NCI-H748 treated with DMSO at 0.1 percent for 48 hours (cell line): Measurements from ENCODE around the gene PANX2.
A peak's percentile ranks its signal among the peaks of the same experiment; 100 is the strongest.

Experiments used
- DNase-seq: peaks from one replicate; lab custom pipeline; 2025; lab: John Stamatoyannopoulos, UW

The PANX2 gene

DNA sequence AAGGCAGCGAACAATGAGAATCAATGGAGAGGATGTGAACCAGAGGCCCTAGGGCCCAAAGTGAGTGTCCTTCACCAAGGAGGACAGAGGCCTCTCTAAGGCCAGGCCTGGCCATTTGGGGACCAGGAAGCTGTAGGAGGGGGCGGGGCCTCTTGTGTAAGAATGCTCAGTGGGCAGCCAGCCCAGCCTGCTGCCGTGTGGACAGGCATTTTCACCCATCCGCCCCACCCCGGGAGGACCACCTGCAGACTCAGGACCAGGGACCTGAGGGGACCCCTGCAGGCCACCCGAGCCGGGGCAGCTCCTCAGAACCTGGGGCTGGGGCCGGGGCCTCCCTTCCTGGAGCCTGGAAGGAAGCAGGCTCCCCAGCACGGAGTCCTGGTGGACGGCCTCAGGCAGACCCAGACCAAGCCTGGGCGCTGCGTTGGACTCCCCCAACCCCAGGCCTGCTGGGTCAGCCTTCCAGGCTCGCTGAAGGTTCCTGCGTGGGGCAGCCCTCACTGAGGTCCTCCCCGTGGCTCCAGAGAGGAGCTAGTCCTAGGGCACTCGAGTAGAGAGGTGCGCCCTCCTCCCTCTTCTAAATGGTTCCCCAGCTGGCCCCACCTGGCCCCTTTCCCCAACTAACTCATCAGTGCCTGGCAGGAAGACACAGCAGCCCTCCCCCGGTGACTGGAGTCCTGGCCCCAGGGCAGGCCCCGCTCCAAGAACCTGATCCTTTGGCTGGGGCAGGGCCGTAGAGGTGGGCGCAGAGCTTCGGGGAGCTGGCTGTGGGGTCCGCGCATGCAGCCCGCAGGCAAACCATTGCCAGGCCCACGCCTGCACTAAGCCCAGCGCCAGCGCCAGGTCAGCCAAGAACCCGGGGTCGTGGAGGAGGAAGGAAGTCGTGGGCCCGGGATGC is 13.7 kb downstream of the PANX2 start:
- DNase-seq: no peak

DNA sequence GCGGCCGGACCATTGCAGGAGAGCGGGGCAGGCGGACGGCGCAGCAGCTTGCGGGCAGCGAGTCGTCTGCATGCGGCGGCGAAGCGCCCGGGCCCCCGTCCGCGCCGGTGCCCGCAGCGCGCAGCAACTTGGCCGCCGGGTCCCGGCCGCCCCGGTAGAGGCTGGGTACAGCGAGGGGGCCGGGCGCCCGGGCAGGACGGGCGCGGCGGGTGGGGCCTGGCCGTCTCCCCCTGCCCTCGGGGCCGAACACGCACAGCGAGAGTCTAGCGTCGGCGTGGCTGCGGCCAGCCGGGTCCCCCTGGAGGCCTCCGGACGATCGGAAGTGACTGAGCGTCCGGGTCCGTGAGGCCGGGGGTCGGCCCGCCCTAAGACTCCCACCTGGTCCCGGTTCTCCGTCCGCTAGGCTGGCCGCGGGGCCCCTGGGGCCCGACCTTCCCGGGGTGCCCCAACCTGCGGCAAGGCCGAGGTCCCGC is 14.4 kb downstream of the PANX2 start:
- DNase-seq: no peak

DNA sequence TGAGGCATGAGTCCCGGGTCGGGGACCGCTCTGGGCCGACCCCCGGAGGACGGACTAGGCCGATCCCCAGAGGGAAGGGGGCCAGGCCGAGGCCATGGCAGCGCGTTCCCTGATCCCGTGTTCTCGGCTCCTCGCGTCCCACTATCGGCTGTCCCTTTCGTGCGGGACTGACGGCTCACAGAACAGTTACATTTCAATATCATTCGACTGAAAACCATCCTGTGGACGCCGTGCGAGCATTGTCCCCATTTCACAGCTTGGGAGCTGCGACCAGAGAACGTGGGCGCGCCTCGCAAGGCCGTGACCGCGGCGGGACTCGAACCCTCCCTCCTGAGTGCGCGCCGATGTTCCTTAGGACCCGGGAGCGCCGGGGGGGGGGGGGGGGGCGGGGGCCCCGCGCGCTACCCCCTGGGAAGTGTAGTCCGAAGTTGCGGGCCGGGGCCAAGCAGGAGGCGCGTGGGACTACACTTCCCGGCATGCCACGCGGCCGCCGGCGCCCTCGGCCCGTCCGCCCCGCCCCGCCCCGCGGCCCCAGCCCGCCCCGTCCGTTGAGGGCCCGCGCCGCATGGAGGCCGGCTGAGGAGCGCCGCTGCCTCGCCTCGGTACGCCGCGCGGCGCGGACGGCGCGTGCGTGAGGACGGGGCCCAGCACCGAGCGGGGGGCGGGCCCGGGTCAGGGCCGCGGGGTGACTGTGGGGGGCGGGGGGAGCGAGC is 15.0 kb downstream of the PANX2 start, which contains the start of gene TRABD:
TRABD (plus strand) TSS at position 539 of the 713 bp plus-strand sequence. CDS start 7,148 bp downstream, outside the sequence.
- peak; percentile 64 for DNase-seq

DNA sequence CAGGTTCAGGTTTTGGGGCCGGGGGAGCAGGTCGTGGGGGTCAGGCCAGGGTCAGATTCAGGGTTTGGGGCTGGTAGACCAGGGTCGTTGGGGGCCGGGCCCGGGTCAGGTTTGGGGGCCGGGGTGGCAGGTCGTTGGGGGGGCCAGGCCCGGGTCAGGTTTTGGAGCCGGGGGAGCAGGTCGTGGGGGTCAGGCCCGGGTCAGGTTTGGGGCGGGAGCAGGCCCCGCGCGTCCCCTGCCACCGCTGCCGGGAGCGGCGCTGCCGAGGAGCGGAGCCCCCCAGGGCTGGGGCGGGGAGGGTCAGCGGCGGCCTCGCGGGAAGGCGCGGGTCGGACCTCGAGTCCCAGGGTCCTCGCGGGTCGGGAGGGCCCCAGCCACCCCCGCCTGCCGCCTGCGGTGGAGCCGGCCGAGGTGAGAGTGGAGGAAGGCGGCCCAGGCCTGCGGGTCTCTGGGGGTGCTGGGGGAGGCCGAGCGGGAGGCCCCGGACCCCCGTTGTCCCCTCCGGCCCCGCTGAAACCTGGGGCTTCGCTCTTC is 15.7 kb downstream of the PANX2 start:
- no peak for DNase-seq

GRCh38 chr22:50186761-50187523 is 16.4 kb downstream of the PANX2 start:
- DNase-seq: no peak

DNA sequence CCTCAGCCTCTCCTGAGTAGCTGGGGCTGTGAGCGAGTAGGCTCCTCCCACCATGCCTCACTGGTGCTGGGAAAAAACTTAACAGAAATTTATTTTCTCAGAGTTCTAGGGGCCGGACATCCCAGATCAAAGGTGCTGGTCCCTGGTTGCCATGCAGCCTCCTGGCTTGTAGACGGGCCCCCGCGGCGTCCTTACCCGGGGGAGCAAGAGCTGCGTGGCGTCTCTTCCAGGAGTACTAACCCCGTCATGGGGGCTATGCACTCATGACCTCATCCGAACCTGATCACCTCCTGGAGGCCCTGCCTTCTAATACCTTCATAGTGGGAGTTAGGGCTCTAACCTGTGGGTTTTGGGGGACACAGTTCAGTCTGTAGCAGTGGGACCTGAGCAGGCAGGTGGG is 17.8 kb downstream of the PANX2 start:
- no peak for DNase-seq

DNA sequence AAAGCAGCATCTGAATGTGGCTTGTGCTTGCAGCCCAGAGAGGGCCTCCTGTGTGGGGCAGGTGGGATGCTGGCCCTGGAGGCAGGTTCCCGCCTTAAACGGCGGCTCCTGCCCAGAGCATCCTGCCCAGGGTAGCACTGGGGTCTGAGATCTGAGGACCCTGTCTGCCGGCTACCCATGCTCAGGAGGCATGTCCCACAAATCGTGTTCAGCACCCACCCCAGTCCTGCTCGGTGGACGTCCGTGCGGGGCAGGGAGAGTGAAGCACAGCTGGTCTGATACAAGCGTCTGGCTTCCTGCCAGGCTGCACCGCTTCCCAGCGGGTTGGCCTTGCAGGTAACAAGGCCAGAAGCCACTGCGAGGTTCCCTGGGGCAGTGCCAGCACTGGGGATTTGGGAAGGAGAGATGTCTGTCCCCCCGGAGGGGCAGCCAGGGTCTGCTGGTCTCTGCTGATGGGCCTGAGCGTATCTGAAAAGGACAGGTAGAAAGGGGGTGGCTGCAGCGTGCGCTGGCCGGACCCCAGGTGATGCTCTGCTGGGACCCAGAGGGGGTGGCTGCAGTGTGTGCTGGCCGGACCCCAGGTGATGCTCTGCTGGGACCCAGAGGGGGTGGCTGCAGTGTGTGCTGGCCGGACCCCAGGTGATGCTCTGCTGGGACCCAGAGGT is 18.8 kb downstream of the PANX2 start:
- DNase-seq: no peak

DNA sequence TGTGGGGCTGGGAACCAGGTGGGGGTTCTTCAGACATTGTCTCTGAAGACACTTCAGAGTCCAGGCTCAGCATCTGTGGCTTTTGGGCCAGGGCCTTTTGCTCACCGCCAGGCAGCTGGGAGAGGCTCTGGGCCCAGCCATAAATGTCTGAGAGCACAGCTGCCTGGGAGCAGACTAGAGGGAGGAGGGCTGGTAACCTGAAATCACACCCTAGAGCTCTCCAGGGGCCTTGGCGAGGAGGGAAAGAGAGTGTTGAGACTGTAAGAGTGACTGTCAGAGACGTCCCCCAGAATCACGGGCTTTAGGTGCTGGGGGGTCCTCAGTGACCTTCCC is 19.3 kb downstream of the PANX2 start:
- no peak for DNase-seq

DNA sequence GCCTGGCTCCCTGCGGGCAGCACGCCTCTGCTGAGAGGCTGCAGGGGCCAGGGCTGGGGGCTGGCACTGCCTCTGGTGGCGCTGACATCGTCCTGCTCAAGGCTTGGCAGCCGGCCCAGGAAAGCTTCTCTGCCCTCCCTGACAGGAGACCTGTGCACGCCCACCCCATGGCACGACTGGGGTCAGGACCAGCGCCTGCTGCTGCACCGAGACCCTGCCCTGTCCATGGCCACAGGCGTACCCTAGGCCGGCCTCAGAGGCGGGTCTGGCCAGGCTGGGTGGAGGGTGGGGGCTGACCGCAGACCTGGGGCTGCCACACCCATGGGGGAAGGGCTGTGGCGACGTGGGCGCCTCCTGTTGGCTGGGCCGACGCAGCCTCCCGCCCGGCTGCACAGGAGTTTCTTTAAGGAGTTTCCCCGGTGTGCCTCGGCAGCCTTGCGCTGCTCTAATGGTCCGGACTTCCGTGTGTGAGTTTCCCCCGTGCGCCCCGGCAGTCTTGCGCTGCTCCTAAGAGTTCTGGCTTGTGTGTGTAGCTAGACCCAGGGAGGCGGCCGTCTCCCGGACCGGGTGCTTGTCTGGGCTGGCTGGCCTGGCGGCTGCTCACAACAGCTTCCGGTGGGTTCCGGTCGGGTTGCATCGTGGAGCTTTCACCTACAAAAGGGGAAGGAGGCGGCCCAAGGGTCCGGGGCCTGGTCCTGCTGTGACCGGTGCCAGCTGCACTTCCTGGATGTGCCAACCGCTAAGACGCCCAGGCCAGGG is 19.8 kb downstream of the PANX2 start:
- no peak for DNase-seq

DNA sequence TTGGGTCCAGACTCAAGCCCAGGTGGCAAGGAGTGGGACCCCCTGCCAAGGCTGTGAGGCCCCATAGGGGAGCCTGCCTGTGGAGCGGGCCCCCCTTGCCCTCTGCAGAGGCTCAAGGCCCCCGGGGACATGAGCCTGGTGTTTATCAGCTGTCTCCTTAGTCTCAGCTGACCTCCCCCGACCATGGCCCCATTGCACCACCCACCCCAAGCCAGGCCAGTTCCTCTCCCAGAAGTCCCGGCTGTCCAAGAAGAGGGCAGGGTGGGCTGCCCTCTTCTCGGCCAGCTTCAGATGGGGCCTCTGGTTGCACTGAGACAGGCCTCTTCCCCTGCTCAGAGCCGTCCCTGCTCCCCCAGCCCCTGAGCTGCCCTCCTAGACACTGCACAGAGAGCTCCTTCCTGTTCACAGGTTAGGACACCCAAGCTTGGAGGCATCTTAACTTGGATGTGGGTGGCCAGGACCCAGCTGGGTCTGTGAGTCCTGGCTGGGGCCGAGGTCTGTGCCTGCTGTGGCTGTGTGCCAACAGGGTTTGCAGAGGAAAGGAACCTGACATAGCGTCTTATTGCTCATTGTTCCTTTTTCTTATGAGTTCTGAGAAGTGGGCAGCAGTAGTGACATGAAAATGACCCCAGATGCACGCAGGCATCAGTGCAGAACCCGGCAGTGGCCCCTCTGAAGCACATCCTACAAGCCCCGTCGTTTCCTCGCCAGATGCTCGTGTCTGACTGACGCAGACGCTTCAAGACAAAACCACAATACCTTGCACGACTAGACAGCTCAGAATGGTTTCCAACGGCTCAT is 20.6 kb downstream of the PANX2 start:
- DNase-seq: no peak

- DNase-seq: no peak
Measured at GRCh38 chr22:50192436-50193204, 22.1 kb downstream of the PANX2 start.

DNA sequence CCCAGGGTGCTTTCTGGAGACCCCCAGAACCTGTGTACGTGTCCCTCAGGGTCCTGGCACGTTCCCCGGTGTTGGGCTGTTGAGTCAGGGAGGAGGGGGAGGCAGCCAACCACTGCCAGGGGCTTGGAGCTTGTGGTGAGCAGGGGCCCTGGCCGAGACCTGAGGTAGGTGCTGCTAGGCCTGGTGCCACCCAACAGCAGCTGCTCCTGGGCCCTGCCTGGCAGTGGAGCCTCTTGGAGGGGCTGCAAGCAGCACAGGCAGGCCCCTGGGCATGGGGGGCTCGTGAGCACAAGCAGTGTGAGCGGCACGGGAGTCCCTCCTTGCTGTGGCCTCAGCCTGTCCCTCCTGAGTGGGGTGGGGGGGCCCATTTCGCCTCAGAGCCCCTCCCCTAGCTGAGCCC is 23.1 kb downstream of the PANX2 start:
- DNase-seq: no peak

GRCh38 chr22:50194037-50194805 is 23.7 kb downstream of the PANX2 start:
- no peak for DNase-seq

- no peak for DNase-seq
Measured at GRCh38 chr22:50196256-50196655, 25.7 kb downstream of the PANX2 start.

DNA sequence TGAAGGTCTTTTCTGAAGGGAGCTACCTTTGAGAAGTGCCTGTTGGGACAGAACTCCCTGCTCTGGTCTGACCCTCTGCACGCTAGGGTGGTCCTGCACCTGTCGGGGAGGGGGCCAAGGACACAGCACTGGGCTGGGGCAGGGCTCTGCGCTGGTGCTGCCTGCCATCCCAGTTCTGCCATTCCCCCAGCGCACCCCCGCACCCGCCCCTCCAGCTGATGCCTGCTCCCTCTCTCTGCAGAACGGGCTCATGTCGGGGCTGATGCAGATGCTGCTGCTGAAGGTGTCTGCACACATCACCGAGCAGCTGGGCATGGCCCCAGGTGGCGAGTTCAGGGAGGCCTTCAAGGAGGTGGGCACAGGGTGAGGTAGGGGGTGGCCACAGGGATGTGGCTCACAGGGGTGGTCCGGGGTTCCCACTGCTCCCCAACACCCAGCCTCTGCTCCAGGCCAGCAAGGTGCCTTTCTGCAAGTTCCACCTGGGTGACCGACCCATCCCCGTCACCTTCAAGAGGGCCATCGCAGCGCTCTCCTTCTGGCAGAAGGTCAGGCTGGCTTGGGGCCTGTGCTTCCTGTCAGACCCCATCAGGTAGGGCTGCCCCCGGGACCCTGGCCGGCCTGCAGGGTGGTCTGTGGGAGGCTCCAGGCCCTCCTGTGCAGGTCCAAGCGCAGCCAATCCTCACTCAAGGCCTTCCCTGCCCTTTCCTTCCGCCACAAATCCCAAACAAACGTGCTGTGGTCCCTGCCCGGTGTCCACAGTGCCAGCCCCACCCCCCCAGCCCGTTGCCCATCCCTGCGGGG is 26.7 kb downstream of the PANX2 start:
- DNase-seq: no peak

DNA sequence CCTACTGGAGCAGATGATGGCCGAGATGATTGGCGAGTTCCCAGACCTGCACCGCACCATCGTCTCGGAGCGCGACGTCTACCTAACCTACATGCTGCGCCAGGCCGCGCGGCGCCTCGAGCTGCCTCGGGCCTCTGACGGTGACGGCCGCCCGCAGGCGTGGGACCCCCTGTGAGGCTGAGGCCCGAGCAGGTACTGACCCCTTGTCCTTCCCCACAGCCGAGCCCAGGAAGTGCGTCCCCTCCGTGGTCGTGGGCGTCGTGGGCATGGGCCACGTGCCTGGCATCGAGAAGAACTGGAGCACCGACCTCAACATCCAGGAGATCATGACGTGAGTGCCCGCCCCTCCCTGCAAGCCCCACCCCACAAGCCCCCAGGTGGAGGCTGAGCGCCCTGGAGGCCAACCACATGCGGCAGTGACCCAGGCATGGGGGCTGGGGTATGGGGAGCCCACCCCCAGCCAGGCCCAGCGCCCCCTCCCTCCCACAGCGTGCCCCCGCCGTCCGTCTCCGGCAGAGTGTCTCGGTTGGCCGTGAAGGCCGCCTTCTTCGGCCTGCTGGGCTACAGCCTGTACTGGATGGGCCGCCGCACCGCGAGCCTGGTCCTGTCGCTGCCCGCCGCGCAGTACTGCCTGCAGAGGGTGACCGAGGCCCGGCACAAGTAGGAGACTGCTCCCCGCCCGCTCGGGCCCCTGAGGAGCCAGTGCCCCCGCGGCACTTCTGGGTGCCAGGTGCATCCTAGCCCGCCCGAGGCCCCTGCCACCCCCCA is 27.5 kb downstream of the PANX2 start:
- no peak for DNase-seq

DNA sequence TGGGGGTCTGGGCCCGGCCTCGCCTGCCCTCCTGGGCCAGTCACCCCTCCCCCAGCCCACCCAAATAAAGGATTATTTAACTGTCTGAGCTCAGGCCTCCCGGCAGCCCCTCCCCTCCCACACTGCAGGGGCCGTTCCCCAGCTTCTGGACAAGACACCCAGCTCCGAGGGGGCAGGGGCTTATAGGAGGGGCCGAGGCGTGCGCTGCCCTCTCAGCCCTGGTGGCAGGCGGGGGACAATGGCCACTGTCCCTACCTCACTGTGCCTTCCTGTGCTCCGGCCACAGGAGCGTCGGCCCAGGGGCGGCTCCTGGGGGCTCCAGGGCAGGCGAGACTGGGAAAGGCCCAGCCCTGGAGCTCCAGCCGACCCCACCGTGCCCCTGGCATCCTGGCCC is 28.1 kb downstream of the PANX2 start:
- no peak for DNase-seq
